ENCODE measurements around the gene HIBADH. TPM values are rescaled to one million over a fixed set of nuclear protein-coding genes. Genes with fewer than 3 reads are reported as not detected.
A peak's percentile ranks its signal among the peaks of the same experiment; 100 is the strongest.

HIBADH gene
- total and polyA plus RNA-seq, 2 donors (not counting 3 experiments of a cell fraction or from before 2014, with no cell fraction given): 22.6 to 30.5 TPM

DNA sequence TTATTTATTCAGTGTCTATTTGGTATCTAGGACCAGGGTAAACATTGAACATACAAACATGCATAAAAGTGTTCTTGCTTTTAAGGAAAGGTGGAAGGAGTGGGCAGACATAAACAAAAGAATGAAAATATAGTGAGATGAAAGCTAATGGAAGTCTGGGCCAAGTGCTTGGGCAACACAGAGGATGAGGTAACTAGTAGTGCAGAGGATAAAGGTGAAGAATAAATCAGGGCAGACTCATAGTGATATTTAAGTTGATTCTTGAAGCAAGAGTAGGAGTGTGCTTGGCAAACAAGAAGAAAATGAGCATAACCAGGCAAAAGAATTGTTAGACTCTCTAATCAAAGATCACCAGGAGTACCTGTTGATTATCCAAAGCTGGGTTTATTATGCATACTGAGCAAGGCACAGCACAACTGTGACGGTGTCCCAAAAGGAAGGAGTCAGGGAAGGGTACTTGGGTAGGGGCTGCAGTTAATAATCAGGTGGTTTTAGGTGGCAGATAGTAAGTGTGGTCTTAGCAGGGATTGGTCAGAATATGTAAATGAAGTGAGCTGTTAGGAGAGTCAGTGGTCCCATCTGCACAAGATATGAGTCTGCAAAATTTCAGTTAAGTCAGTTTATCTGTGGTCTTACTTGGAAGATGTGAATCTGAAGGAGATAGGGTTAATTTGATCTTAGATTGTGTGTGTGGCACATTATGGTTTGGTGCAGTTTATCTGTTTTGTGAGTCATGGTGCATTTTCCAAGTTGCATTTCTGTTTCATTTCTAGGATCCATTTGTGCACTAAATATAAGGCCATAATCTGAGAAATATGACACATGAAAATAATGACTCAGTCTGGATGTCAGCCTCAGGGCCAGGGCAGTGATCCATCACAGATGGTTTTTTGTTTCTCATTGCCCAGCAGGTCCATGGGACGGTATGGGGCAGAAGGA lies 46.7 kb upstream of the HIBADH start:
- intact Hi-C loops (cut with micrococcal nuclease): no loop called here
- ChIA-PET POLR2A (no interaction called here), CTCF (interaction anchor here (1.0 to 1.9 kb wide), 5 partner anchors 48 to 384 kb away, joined by 3 to 5 read pairs (median 3); no protein-coding TSS in a partner anchor)
- H3K27me3 ChIP-seq (ENCODE audit: control insufficient read depth in 2 of 2, insufficient read depth in 2 of 2, low read length in 2 of 2): no peaks in the 10 kb centered on the region
- H3K79me2 ChIP-seq (ENCODE audit: control insufficient read depth, insufficient read depth, low read length): no peaks in the 10 kb centered on the region
- peaks cover 5% of the 10 kb centered on the region for H3K4me1 ChIP-seq (ENCODE audit: control insufficient read depth, extremely low read depth, insufficient read depth, low read length)
- H3K4me3 ChIP-seq (replicated peaks in 1 of 3; ENCODE audit: insufficient read depth in 1 of 3, low read depth in 1 of 3, low read length in 3 of 3): no peak overlapping the region
- no TSS peak for BruUV-seq (replicated peaks)
- no peaks in the 10 kb centered on the region for H3K9me1 ChIP-seq (replicated peaks; ENCODE audit: control insufficient read depth, extremely low read depth, insufficient read depth, low read length)
- H4K20me1 ChIP-seq (replicated peaks; ENCODE audit: control insufficient read depth, extremely low read depth, insufficient read depth, low read length): no peaks in the 10 kb centered on the region
- TF ChIP-seq MYC (IDR thresholded peaks at IDR 0.05; ENCODE audit: low read depth, low read length) (no peak), POLR2A (IDR thresholded peaks at IDR 0.05; ENCODE audit: low read depth, low read length) (no peak), GATA2 (IDR thresholded peaks at IDR 0.05; ENCODE audit: insufficient read depth, insufficient read length, low read depth, low read length) (peak; percentile 33), POLR2AphosphoS5 (IDR thresholded peaks at IDR 0.05; ENCODE audit: insufficient read depth, low read depth, low read length) (no peak), FOS (IDR thresholded peaks at IDR 0.05; ENCODE audit: borderline replicate concordance, insufficient read depth, low read length) (peak; percentile 53), JUN (IDR thresholded peaks at IDR 0.05; ENCODE audit: borderline replicate concordance, insufficient read depth, insufficient read length, low read depth) (no peak), EZH2 (IDR thresholded peaks at IDR 0.05; ENCODE audit: borderline replicate concordance, low read depth, low read length, severe bottlenecking) (no peak)
- TF ChIP-seq, protein P1, sequence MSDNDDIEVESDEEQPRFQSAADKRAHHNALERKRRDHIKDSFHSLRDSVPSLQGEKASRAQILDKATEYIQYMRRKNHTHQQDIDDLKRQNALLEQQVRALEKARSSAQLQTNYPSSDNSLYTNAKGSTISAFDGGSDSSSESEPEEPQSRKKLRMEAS (IDR thresholded peaks at IDR 0.05; ENCODE audit: insufficient read depth, insufficient read length): no peak
- TF ChIP-seq, protein P2, sequence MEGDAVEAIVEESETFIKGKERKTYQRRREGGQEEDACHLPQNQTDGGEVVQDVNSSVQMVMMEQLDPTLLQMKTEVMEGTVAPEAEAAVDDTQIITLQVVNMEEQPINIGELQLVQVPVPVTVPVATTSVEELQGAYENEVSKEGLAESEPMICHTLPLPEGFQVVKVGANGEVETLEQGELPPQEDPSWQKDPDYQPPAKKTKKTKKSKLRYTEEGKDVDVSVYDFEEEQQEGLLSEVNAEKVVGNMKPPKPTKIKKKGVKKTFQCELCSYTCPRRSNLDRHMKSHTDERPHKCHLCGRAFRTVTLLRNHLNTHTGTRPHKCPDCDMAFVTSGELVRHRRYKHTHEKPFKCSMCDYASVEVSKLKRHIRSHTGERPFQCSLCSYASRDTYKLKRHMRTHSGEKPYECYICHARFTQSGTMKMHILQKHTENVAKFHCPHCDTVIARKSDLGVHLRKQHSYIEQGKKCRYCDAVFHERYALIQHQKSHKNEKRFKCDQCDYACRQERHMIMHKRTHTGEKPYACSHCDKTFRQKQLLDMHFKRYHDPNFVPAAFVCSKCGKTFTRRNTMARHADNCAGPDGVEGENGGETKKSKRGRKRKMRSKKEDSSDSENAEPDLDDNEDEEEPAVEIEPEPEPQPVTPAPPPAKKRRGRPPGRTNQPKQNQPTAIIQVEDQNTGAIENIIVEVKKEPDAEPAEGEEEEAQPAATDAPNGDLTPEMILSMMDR (IDR thresholded peaks at IDR 0.05; ENCODE audit: extremely low read depth in 1 of 2, insufficient read depth in 1 of 2, low read depth in 1 of 2, low read length in 2 of 2): no peak
- DNase-seq (ENCODE audit: low read depth, low spot score) (peak; percentile 73), FAIRE-seq (no peak)
- no peaks in the 10 kb centered on the region for H3K9me3 ChIP-seq (replicated peaks; ENCODE audit: control insufficient read depth, insufficient read depth, low read length)
- no peak overlapping the region for H3K4me2 ChIP-seq (ENCODE audit: insufficient read depth, low read length)
- dilution Hi-C loops (cut with MboI; ENCODE audit: extremely low pct_ligation_motif_present, low sequenced_read_pairs): no loop called here
- no peak overlapping the region for H3K9ac ChIP-seq (replicated peaks; ENCODE audit: extremely low read depth, insufficient read depth, low read length)
- H3K27ac ChIP-seq (ENCODE audit: insufficient read depth, low read depth, low read length): no peak overlapping the region
- H2AFZ ChIP-seq (ENCODE audit: low read depth, low read length): no peak overlapping the region
- H3K36me3 ChIP-seq (ENCODE audit: control insufficient read depth in 2 of 2, extremely low read depth in 1 of 2, insufficient read depth in 2 of 2, low read length in 2 of 2): no peaks in the 10 kb centered on the region

All from endothelial cell of umbilical vein (primary cell).